ENCODE data around the gene SPG7. TPM values are rescaled to one million over a fixed set of nuclear protein-coding genes. Genes with fewer than 3 reads are reported as not detected.

SPG7 gene
- total RNA-seq, 1 donor from 2014 or later, result 98.8 TPM

DNA sequence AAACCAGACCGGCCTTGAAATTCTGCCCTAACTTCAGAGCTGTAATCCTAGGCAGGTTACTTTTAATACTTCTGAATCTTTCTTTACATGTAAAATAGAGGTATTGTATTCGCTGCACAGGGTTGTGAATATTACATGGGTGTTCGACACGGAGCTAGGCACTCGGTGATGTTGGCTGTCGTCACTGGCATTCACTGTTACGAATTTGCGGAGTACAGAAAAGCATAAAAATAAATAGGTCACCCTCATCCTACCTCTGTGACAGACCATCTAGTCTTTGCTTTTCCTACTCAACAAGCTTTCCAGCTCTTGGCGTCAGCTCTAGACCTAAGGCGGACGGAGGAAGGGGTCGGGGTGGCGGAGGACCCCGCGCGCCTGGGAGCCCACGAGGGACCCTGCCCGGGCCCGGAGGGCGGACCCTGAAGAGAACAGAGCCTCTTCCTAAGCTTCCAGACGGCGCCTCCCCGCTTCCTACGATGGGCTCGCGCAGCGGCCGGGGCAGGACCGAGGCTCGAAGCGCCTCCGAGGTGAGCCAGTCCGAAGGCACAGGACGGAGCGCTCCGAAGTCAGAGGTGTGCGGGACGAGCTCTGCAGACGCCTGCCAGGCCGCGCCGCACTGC lies 879 bp upstream of the SPG7 start:
- TF ChIP-seq, protein P1, sequence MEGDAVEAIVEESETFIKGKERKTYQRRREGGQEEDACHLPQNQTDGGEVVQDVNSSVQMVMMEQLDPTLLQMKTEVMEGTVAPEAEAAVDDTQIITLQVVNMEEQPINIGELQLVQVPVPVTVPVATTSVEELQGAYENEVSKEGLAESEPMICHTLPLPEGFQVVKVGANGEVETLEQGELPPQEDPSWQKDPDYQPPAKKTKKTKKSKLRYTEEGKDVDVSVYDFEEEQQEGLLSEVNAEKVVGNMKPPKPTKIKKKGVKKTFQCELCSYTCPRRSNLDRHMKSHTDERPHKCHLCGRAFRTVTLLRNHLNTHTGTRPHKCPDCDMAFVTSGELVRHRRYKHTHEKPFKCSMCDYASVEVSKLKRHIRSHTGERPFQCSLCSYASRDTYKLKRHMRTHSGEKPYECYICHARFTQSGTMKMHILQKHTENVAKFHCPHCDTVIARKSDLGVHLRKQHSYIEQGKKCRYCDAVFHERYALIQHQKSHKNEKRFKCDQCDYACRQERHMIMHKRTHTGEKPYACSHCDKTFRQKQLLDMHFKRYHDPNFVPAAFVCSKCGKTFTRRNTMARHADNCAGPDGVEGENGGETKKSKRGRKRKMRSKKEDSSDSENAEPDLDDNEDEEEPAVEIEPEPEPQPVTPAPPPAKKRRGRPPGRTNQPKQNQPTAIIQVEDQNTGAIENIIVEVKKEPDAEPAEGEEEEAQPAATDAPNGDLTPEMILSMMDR (IDR thresholded peaks at IDR 0.05), result no peak
- intact Hi-C loops (cut with DNase I), result no loop called here
- H3K4me3 ChIP-seq, result peak overlapping the region; percentile 91
- H3K27ac ChIP-seq, result peak overlapping the region; percentile 98
- DNase-seq (peak; percentile 66), ATAC-seq (peak; percentile 44 to 49)
- peaks cover 21% of the 10 kb centered on the region for H3K36me3 ChIP-seq
- no peaks in the 10 kb centered on the region for H3K27me3 ChIP-seq (ENCODE audit: low read depth)
- H3K9me3 ChIP-seq, result no peaks in the 10 kb centered on the region
- H3K4me1 ChIP-seq, result peaks cover 43% of the 10 kb centered on the region

DNA sequence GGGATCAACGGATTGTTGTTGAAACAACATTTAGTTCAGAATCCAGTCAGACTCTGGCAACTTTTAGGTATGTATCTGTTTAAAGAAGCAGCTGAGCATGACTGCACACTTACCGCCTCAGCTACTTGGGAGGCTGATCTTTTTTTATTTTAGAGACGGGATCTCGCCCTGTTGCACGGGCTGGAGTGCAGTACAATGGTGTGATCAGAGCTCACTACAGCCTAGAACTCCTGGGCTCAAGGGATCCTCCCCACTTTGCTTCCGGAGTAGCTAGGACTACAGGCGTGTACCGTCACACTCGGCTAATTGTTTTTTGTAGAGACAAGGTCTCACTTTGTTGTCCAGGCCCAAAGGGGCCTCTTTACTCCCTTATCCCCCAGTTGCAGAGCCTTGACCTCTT lies 2.3 kb downstream of the SPG7 start:
- no peak for ATAC-seq
- peaks cover 52% of the 10 kb centered on the region for H3K36me3 ChIP-seq
- DNase-seq, result no peak
- H3K4me3 ChIP-seq, result no peak overlapping the region
- no peak overlapping the region for H3K27ac ChIP-seq
- H3K4me1 ChIP-seq, result peaks cover 37% of the 10 kb centered on the region
- TF ChIP-seq, protein P1 (IDR thresholded peaks at IDR 0.05), result no peak
- no peaks in the 10 kb centered on the region for H3K9me3 ChIP-seq
- intact Hi-C loops (cut with DNase I), result no loop called here
- H3K27me3 ChIP-seq (ENCODE audit: low read depth), result no peaks in the 10 kb centered on the region

DNA sequence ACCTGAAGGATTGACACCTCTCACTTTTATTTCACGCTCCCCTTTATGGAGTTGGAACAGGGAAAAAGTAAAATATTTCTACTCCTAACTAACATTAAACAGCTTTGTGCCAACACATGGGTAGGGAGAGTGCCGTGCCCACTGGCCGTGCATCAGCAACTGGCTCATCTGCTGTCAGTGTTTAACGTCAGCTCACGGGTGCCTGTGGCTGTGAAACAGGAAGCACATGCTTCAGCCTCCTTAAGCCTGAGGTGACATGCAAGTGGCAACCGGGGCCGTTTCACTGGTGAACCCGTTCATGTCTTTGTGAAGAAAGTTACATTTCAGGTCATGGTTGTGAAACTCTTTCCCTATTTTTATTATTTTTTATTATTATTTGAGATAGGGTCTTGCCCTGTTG lies 3.2 kb downstream of the SPG7 start:
- TF ChIP-seq, protein P1 (IDR thresholded peaks at IDR 0.05), result no peak
- no peaks in the 10 kb centered on the region for H3K9me3 ChIP-seq
- no peak for ATAC-seq
- no peaks in the 10 kb centered on the region for H3K27me3 ChIP-seq (ENCODE audit: low read depth)
- H3K27ac ChIP-seq, result no peak overlapping the region
- H3K4me3 ChIP-seq, result no peak overlapping the region
- intact Hi-C loops (cut with DNase I), result no loop called here
- no peak for DNase-seq
- peaks cover 28% of the 10 kb centered on the region for H3K4me1 ChIP-seq
- H3K36me3 ChIP-seq, result peaks cover 61% of the 10 kb centered on the region

DNA sequence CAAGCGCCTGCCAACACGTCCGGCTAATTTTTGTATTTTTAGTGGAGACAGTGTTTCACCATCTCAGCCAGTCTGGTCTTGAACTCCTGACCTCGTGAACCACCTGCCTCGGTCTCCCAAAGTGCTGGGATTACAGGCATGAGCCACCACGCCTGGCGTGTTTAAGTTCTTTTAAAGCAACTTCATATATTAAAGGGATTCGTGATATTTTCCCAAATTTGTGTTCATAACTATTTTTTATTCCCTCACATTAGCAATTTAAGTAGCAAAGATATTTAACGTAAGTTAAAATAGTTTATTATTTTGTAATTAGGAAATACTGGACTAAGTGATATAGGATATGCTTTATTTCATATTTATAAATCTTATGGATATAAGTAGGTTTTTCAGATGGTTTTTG lies 4.2 kb downstream of the SPG7 start:
- DNase-seq (no peak), ATAC-seq (no peak)
- no peaks in the 10 kb centered on the region for H3K27me3 ChIP-seq (ENCODE audit: low read depth)
- no peak overlapping the region for H3K27ac ChIP-seq
- TF ChIP-seq, protein P1 (IDR thresholded peaks at IDR 0.05), result no peak
- intact Hi-C loops (cut with DNase I), result no loop called here
- H3K36me3 ChIP-seq, result peaks cover 70% of the 10 kb centered on the region
- H3K9me3 ChIP-seq, result no peaks in the 10 kb centered on the region
- peaks cover 17% of the 10 kb centered on the region for H3K4me1 ChIP-seq
- no peak overlapping the region for H3K4me3 ChIP-seq

DNA sequence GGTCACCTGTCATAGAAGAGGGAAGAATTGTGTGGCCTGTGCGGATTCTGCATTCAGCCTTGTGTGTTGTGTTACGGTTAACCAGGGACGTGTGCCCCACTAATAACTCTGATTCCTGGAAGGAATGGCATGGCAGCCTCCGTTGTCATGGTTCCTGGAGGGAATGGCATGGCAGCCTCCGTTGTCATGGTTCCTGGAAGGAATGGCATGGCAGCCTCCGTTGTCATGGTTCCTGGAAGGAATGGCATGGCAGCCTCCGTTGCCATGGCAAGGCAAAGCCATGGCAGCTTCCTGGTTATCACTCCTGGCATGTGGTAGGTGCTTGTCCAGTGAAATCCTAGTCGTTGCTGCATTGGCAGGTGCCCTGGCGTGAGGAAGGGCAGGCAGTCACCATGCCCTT lies 8.9 kb downstream of the SPG7 start:
- intact Hi-C loops (cut with DNase I), result no loop called here
- peaks cover 96% of the 10 kb centered on the region for H3K36me3 ChIP-seq
- no peak overlapping the region for H3K27ac ChIP-seq
- H3K9me3 ChIP-seq, result no peaks in the 10 kb centered on the region
- H3K27me3 ChIP-seq (ENCODE audit: low read depth), result no peaks in the 10 kb centered on the region
- ATAC-seq, result no peak
- TF ChIP-seq, protein P1 (IDR thresholded peaks at IDR 0.05), result no peak
- no peak overlapping the region for H3K4me3 ChIP-seq
- DNase-seq, result no peak
- no peaks in the 10 kb centered on the region for H3K4me1 ChIP-seq
